Right lobe of liver (tissue), 6 donors: Measurements from ENCODE around the gene EEF2K. TPM values are rescaled to one million over a fixed set of nuclear protein-coding genes. Genes with fewer than 3 reads are reported as not detected.
"Not testable (repeated sequence)": the region's sequence is repeated elsewhere in the genome, so short reads cannot be mapped to it uniquely, and the experiment has no call there.

Source experiments
- ATAC-seq, 4 donors: fragments of 200-7000 bp; cut with Tn5 transposase; one replicate each; pipeline ENCODE4 v1.9.1; 2020; ENCODE audit warnings: mild to moderate bottlenecking in 4 of 4, moderate library complexity in 4 of 4
- DNase-seq, 3 donors: peaks; one replicate each; pipeline ENCODE4 v3.0.0-alpha.2; 2020
- H3K27ac ChIP-seq, 3 donors: fragments of 200-600 bp; one replicate each; pipeline ENCODE4 v1.8.0; 2022
- H3K27me3 ChIP-seq, 2 donors: fragments of 200-600 bp; one replicate each; pipeline ENCODE4 v1.8.0; 2022
- H3K36me3 ChIP-seq, 4 donors: fragments of 200-600 bp; sonication (generic) in 1 of 4; one replicate each; pipeline versions ENCODE4 v1.5.1 to v1.8.0; 2017 to 2022; ENCODE audit warnings: control low read depth in 1 of 4
- H3K4me1 ChIP-seq, 4 donors: fragments of 200-600 bp; sonication (generic) in 1 of 4; one replicate each; pipeline versions ENCODE4 v1.5.1 to v1.8.0; 2017 to 2022; ENCODE audit warnings: control low read depth in 1 of 4
- H3K4me3 ChIP-seq, 3 donors: fragments of 200-600 bp; one replicate each; pipeline ENCODE4 v1.8.0; 2022
- H3K9me3 ChIP-seq, 4 donors: fragments of 200-600 bp; sonication (generic) in 1 of 4; one replicate each; pipeline versions ENCODE4 v1.5.1 to v1.8.0; 2017 to 2022; ENCODE audit warnings: control low read depth in 1 of 4
- POLR2A ChIP-seq: fragments of 450-650 bp; IDR thresholded peaks from one replicate; pipeline ENCODE4 v1.6.1; 2017; ENCODE audit warnings: antibody characterized with exemption, mild to moderate bottlenecking
- WGBS: methylation state at CpG from one replicate; pipeline ENCODE4 v1.1.6; 2018; ENCODE audit warnings: low coverage, low lambda C conversion rate; ENCODE audit not compliant: insufficient coverage; ENCODE audit errors: missing lambda C conversion rate; 5-methylcytosine and 5-hydroxymethylcytosine counted together
- intact Hi-C, 2 donors: fragments of 100-400 bp; cut with DNase I; formaldehyde crosslinking; loops; one replicate each; pipeline versions ENCODE4 v1.11.2 to v1.14.1; 2022
- total RNA-seq, 6 experiments: library from RNA; depleted of rRNA in 2 of 6; stranded (reverse); fragments of >200 nt in 2 of 6; fragmentation: NEBNext Ultra II Directional in 3 of 6; extraction: Animal tissue kit (Norgen Biotek cat#: 25700) in 3 of 6; gene quantifications; one replicate each; pipeline versions ENCODE4 v1.1.0 to v1.2.4, GENCODE V29; 2016 to 2023
- TF ChIP-seq, protein P1 (sequence below), 4 donors: fragments of 200-600 bp in 3 of 4; fragments of 450-650 bp in 1 of 4; IDR thresholded peaks; one replicate each; pipeline versions ENCODE4 v1.5.1 to v1.8.0; 2016 to 2022; ENCODE audit warnings: antibody characterized with exemption in 4 of 4, mild to moderate bottlenecking in 2 of 4
- donor health status: DM: no; HTN: yes; CAD: no.
- donor health status: DM: no; HTN: no; CAD: no.
- donor health status: DM: no; HTN: no; CAD: no.
- donor health status: DM: no; HTN: yes; CAD: no.
- donor health status: DM: no; HTN: yes; CAD: no.

The EEF2K gene
- total RNA-seq, 6 experiments from 2014 or later: 10.0 to 17.5 (median 11.5) TPM

DNA sequence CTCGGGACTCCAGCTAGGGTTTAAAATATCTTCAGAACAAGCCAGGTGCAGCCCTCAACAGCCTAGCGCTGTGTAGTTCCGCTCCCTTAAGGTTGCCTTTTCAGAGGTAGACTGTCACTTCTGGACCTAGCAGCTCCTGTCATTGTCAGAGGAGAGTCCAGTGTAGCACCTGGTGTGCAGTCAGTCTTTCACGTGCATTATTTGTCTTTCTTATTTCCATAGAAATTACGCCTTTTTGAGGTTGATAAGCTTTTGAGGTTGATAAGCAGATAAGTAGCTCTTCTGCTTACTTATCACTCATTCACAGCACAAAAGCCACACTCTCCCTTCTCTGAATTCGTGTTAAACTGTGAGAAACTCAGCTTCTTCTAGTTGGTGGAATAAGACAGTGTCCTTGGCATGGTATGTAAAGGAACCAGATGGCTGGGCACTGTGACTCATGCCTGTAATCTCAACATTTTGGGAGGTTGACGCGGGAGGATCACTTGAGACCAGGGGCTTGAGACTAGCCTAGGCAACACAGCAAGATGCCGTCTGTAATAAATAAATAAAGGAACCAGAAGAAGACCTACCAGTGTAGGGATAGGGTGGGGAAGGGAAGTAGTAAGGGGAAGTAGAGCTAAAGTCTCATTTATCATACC lies 10.2 kb downstream of the EEF2K start:
- ATAC-seq (no peak), DNase-seq (no peak)
- intact Hi-C loops: loop anchor here in 1 of 2 donors (10.0 kb wide), 1 partner anchor 68 kb away; no protein-coding TSS in a partner anchor
- 76% methylated on average over 6 of the region's 9 CpGs for WGBS
- H3K27ac ChIP-seq: no peak overlapping the region
- H3K36me3 ChIP-seq: no peaks in the 10 kb centered on the region
- peaks cover 0 to 5% (median 2%) of the 10 kb centered on the region in 4 donors for H3K4me1 ChIP-seq
- H3K9me3 ChIP-seq: no peaks in the 10 kb centered on the region
- no peaks in the 10 kb centered on the region for H3K27me3 ChIP-seq
- no peak overlapping the region for H3K4me3 ChIP-seq
- no peak for TF ChIP-seq POLR2A
- TF ChIP-seq, protein P1, sequence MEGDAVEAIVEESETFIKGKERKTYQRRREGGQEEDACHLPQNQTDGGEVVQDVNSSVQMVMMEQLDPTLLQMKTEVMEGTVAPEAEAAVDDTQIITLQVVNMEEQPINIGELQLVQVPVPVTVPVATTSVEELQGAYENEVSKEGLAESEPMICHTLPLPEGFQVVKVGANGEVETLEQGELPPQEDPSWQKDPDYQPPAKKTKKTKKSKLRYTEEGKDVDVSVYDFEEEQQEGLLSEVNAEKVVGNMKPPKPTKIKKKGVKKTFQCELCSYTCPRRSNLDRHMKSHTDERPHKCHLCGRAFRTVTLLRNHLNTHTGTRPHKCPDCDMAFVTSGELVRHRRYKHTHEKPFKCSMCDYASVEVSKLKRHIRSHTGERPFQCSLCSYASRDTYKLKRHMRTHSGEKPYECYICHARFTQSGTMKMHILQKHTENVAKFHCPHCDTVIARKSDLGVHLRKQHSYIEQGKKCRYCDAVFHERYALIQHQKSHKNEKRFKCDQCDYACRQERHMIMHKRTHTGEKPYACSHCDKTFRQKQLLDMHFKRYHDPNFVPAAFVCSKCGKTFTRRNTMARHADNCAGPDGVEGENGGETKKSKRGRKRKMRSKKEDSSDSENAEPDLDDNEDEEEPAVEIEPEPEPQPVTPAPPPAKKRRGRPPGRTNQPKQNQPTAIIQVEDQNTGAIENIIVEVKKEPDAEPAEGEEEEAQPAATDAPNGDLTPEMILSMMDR (IDR thresholded peaks at IDR 0.05): no peak

DNA sequence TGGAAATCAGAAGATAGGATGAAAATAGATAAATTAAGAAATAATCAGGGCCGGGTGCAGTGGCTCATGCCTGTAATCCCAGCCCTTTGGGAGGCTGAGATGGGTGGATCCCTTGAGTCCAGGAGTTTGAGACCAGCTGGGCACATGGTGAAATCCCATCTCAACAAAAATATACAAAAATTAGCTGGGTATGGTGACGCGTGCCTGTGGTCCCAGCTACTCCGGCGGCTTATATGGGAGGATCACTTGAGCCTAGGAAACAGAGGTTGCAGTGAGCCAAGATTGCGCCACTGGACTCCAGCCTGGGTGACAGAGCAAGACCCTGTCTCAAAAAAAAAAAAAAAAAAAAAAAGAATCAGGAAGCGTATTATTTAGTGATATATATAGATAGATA lies 10.8 kb downstream of the EEF2K start:
- peaks cover 0 to 10% (median 3%) of the 10 kb centered on the region in 4 donors for H3K4me1 ChIP-seq
- H3K27ac ChIP-seq, DNase-seq, H3K27me3 ChIP-seq, H3K36me3 ChIP-seq, H3K4me3 ChIP-seq, ATAC-seq, H3K9me3 ChIP-seq: not testable (repeated sequence)
- intact Hi-C loops: loop anchor here in 1 of 2 donors (10.0 kb wide), 1 partner anchor 68 kb away; no protein-coding TSS in a partner anchor
- 91% methylated on average over 7 of the region's 7 CpGs for WGBS

DNA sequence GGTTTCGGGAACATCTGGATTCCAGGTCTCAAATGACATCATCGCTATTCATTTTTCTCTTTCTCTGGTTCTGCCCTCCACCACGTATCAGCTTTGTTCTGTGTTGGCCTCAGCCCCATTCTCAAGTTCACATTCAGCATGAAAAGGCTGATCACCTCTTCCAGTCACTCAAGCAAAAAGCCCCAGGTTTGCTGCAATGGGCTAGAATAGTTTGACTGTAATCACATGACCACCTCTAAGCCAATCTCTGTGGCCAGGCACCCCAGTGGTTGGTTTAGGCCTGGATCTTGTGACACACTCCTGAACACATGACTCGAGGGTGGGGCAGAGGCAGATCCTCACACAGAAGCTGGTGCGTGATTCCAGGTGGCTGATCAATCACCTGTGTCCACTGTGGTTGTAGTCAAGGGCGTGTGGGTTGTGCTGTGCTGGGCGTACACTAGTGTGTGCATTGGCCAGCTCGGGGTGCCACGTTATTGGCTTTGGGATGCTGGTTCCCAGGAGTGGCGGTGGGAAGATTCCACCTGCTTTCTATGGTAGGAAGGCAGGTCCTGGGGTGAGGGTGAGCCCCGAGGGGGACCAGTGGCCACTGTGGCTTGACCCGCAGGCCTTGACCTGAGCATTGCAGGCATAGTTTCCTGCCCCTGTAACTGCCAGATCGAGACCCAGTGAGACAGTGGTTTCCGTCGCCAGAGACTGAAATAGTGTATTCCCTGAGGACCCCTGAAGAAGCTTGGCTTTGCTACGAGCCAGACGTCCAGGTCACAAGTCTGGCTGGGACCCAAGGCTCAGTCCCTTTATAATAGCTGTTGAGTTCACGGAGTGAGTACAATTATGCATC lies 12.0 kb downstream of the EEF2K start:
- WGBS: 88% methylated on average over 12 of the region's 18 CpGs
- peaks cover 0 to 11% (median 3%) of the 10 kb centered on the region in 4 donors for H3K4me1 ChIP-seq
- no peak for DNase-seq
- no peak for ATAC-seq
- no peak overlapping the region for H3K27ac ChIP-seq
- TF ChIP-seq, protein P1 (IDR thresholded peaks at IDR 0.05): no peak
- TF ChIP-seq POLR2A: no peak
- no peaks in the 10 kb centered on the region for H3K9me3 ChIP-seq
- no peaks in the 10 kb centered on the region for H3K27me3 ChIP-seq
- no peak overlapping the region for H3K4me3 ChIP-seq
- H3K36me3 ChIP-seq: no peaks in the 10 kb centered on the region
- intact Hi-C loops: loop anchor here in 1 of 2 donors (10.0 kb wide), 1 partner anchor 67 kb away; no protein-coding TSS in a partner anchor

DNA sequence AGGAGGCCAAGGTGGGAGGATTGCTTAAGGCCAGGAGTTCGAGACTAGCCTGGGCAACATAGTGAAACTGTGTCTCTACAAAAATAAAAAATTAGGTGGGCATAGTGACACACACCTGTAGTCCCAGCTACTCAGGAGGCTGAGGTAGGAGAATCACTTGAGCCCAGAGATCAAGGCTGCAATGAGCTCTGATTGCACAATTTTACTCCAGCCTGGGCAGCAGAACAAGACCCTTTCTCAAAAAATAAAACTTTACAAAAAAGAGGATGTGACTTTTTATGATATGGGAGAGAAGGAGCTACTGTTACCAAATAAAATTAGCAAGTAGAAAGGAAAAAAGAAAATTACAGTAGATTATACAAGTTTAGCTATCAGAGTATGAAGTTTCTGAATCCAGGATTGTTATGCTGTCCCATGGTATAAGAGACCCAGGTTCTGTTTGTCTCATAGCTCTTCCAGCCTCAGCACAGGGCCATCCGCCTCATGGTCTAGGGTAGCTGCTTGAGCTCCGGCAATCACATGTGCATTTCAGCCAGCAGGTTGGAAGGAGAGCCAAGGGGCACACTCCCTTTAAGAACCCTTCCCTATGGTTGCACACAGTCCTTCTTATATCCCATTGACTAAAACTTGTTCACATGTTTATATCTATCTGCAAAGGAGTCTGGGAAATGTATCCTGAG lies 13.5 kb downstream of the EEF2K start:
- DNase-seq (no peak), ATAC-seq (no peak)
- Histone ChIP-seq H3K27me3 (no peaks in the 10 kb centered on the region), H3K36me3 (no peaks in the 10 kb centered on the region), H3K9me3 (no peaks in the 10 kb centered on the region), H3K4me1 (peaks cover 0 to 12% (median 3%) of the 10 kb centered on the region in 4 donors), H3K4me3 (no peak overlapping the region), H3K27ac (peak overlapping the region in 1 of 3 donors; percentile 75)
- intact Hi-C loops: loop anchor here in 1 of 2 donors (10.0 kb wide), 1 partner anchor 65 kb away; no protein-coding TSS in a partner anchor
- WGBS: no CpG with 5 or more reads among the region's 3 CpGs
- TF ChIP-seq, protein P1 (IDR thresholded peaks at IDR 0.05): no peak
- TF ChIP-seq POLR2A: no peak
